ENCODE measurements around the gene CUX1.
"Not testable (repeated sequence)": the region's sequence is repeated elsewhere in the genome, so short reads cannot be mapped to it uniquely, and the experiment has no call there.

CUX1 gene

GRCh38 chr7:101803203-101804087 lies 14.0 kb upstream of the CUX1 start:
- DNase-seq: no peak

- peak; percentile 52 for DNase-seq
These were observed 13.1 kb upstream of the CUX1 start for GRCh38 chr7:101804088-101804963.

GRCh38 chr7:101804967-101805366 lies 12.5 kb upstream of the CUX1 start:
- DNase-seq: no peak

GRCh38 chr7:101812595-101812994 lies 4.8 kb upstream of the CUX1 start:
- no peak for DNase-seq

- no peak for DNase-seq
These were observed 3.9 kb upstream of the CUX1 start for GRCh38 chr7:101813402-101814019.

GRCh38 chr7:101814081-101814990 lies 3.1 kb upstream of the CUX1 start:
- peak; percentile 45 for DNase-seq

- DNase-seq: peak; percentile 65
These were observed 2.2 kb upstream of the CUX1 start for GRCh38 chr7:101814991-101815825.

- peak; percentile 62 for DNase-seq
These were observed 1.4 kb upstream of the CUX1 start for GRCh38 chr7:101815826-101816594.

- no peak for DNase-seq
These were observed 593 bp upstream of the CUX1 start for GRCh38 chr7:101816595-101817470.

- DNase-seq: no peak
These were observed 1.1 kb downstream of the CUX1 start for GRCh38 chr7:101818287-101819071.

- DNase-seq: no peak
These were observed 1.8 kb downstream of the CUX1 start for GRCh38 chr7:101819183-101819582.

- DNase-seq: no peak
These were observed 2.6 kb downstream of the CUX1 start for GRCh38 chr7:101819913-101820522.

- no peak for DNase-seq
These were observed 3.3 kb downstream of the CUX1 start for GRCh38 chr7:101820703-101821102.

- DNase-seq: not testable (repeated sequence)
These were observed 5.2 kb downstream of the CUX1 start for GRCh38 chr7:101822632-101823031.

- no peak for DNase-seq
These were observed 5.7 kb downstream of the CUX1 start for GRCh38 chr7:101823096-101823495.

- DNase-seq: no peak
These were observed 6.2 kb downstream of the CUX1 start for GRCh38 chr7:101823596-101823995.

- DNase-seq: no peak
These were observed 7.0 kb downstream of the CUX1 start for GRCh38 chr7:101824440-101824839.
